HCT116 (cell line): ENCODE results near the gene QRICH2.

Experiments
- CTCF ChIP-seq, 3 experiments: fragments of 200-600 bp in 1 of 3; sonication (generic) in 1 of 3; IDR thresholded peaks in 2 of 3; conservative IDR thresholded peaks in 1 of 3; 2 replicates each; pipeline ENCODE4 v1.5.1; 2012 to 2017; ENCODE audit warnings: low read depth in 2 of 3, low read length in 2 of 3, antibody characterized with exemption in 1 of 3, borderline replicate concordance in 1 of 3, control low read depth in 1 of 3, mild to moderate bottlenecking in 1 of 3, mixed read lengths in 1 of 3, mixed run types in 1 of 3, moderate library complexity in 1 of 3; ENCODE audit not compliant: insufficient read depth in 1 of 3
- EZH2phosphoT487 ChIP-seq: fragments of 200-600 bp; IDR thresholded peaks from 2 replicates; pipeline ENCODE4 v1.6.1; 2018; ENCODE audit warnings: antibody characterized with exemption, borderline replicate concordance

- no peak for TF ChIP-seq CTCF (IDR thresholded peaks at IDR 0.05 in 2 of 3, conservative IDR thresholded peaks at IDR 0.05 in 1 of 3; ENCODE audit: borderline replicate concordance in 1 of 3, insufficient read depth in 1 of 3, low read depth in 2 of 3, low read length in 2 of 3)
- no peak for TF ChIP-seq EZH2phosphoT487
Observed at GRCh38 chr17:76239538-76240274, 68.4 kb downstream of the QRICH2 start.
